HAP-1 (cell line): ENCODE measurements around the gene FAM167B.
A peak's percentile ranks its signal among the peaks of the same experiment; 100 is the strongest.

Experiments used
- DNase-seq, 2 experiments: peaks; one replicate each; pipeline ENCODE4 v3.0.0-alpha.2; 2016 to 2020; ENCODE audit warnings: low spot score in 2 of 2
- H3K27me3 ChIP-seq: fragments of 250-450 bp; sonication (Bioruptor Pico); 2 replicates; pipeline ENCODE4 v1.5.1; 2020; ENCODE audit warnings: low read depth, mild to moderate bottlenecking, moderate library complexity
- H3K36me3 ChIP-seq: fragments of 250-450 bp; sonication (Bioruptor Pico); replicated peaks from 2 replicates; pipeline ENCODE4 v1.5.1; 2020; ENCODE audit warnings: mild to moderate bottlenecking
- H3K4me1 ChIP-seq: fragments of 250-450 bp; sonication (Bioruptor Pico); 2 replicates; pipeline ENCODE4 v1.5.1; 2020; ENCODE audit warnings: mild to moderate bottlenecking
- H3K4me3 ChIP-seq: fragments of 250-450 bp; sonication (Bioruptor Pico); 2 replicates; pipeline ENCODE4 v1.5.1; 2020; ENCODE audit warnings: mild to moderate bottlenecking, moderate library complexity
- H3K9me3 ChIP-seq: fragments of 250-450 bp; sonication (Bioruptor Pico); 2 replicates; pipeline ENCODE4 v1.5.1; 2020; ENCODE audit warnings: mild to moderate bottlenecking, moderate library complexity
- in situ Hi-C: fragments of 300-500 bp; cut with MboI; formaldehyde crosslinking; loops from 3 replicates; pipeline ENCODE4 v1.14.3; 2020; ENCODE audit warnings: low sequenced_read_pairs, inconsistent platforms, mixed read lengths

Gene FAM167B

DNA sequence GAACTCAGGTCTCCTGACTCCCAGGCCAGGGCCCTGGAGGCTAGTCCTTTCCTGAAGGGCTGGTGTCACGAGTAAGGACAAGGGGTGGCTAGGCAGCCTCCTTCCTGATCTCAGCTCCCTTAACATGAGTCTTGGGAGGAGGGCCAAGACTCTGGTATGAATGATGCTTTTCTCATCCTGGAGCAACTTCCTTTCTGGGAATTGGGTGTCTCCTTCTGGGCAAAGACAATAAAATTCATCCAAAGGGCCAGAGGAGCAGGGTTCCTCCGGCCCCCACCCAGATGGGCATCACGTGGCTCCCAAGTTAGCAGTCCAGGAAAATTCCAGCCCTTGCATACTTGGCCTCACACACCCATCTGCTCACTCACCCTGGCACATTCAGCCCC is at the start of gene FAM167B:
TSS of gene FAM167B (plus strand) at position 335 of the 386 bp plus-strand sequence. CDS start 200 bp downstream, outside the sequence.
- in situ Hi-C loops = no loop called here
- no peaks in the 10 kb centered on the region for H3K4me1 ChIP-seq
- DNase-seq = no peak

DNA sequence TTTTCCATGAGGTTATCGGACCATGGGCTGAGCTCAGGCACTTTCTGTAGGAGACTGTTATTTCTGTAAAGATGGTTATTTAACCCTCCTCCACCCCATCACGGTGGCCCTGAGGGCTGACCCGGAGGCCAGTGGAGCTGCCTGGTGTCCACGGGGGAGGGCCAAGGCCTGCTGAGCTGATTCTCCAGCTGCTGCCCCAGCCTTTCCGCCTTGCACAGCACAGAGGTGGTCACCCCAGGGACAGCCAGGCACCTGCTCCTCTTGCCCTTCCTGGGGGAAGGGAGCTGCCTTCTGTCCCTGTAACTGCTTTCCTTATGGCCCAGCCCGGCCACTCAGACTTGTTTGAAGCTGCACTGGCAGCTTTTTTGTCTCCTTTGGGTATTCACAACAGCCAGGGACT is 49.2 kb upstream of the FAM167B start:
- no peaks in the 10 kb centered on the region for H3K9me3 ChIP-seq
- H3K4me3 ChIP-seq = no peak overlapping the region
- in situ Hi-C loops = no loop called here
- H3K4me1 ChIP-seq = peaks cover 14% of the 10 kb centered on the region
- DNase-seq = no peak
- no peaks in the 10 kb centered on the region for H3K27me3 ChIP-seq
- peaks cover 54% of the 10 kb centered on the region for H3K36me3 ChIP-seq

More for the DNA sequence above, at the start of gene FAM167B:
- Histone ChIP-seq H3K9me3 (no peaks in the 10 kb centered on the region), H3K4me3 (no peak within 1 kb of the TSS), H3K27me3 (no peaks in the 10 kb centered on the region), H3K36me3 (no peaks in the 10 kb centered on the region)

DNA sequence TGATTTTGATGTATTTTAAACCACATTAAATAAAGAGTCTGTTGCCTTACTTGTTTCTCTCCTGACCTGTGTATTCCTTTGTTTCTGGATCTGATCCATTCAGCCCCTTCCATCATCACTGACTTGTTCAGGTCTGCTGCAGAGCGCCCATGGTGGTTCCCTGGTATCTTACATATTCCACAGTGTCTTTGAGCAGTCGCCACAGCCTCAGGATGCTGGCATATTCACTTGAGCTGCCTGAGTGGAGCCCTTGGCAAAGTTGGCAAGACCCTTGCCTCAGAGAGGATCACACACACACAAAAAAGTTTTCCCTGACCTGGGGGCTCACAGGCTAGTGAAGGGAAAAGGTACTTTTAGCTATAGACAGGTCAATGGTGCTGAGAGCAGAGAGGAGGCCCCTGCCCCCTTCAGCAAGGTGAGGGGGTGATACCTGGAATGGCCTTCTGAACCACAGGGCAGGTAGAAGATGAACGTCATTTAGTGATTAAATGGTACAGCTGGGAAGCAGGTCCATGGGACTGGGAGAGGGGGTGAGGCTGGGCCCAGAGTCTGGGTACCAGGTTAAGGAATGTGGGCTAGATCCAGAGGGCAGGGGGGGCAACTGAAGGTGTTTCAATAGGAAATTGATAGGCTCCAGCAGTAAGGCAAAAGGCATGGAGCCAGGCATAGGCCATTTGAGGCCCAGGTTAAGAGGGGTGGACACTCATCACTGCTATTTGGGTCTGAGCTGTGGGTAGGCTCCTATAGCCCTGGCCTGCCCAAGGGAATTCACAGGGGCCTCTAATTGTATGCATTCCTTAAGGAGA is 48.6 kb upstream of the FAM167B start:
- Histone ChIP-seq H3K9me3 (no peaks in the 10 kb centered on the region), H3K4me1 (peaks cover 14% of the 10 kb centered on the region), H3K27me3 (no peaks in the 10 kb centered on the region), H3K36me3 (peaks cover 48% of the 10 kb centered on the region), H3K4me3 (no peak overlapping the region)
- no peak for DNase-seq
- in situ Hi-C loops = no loop called here

DNA sequence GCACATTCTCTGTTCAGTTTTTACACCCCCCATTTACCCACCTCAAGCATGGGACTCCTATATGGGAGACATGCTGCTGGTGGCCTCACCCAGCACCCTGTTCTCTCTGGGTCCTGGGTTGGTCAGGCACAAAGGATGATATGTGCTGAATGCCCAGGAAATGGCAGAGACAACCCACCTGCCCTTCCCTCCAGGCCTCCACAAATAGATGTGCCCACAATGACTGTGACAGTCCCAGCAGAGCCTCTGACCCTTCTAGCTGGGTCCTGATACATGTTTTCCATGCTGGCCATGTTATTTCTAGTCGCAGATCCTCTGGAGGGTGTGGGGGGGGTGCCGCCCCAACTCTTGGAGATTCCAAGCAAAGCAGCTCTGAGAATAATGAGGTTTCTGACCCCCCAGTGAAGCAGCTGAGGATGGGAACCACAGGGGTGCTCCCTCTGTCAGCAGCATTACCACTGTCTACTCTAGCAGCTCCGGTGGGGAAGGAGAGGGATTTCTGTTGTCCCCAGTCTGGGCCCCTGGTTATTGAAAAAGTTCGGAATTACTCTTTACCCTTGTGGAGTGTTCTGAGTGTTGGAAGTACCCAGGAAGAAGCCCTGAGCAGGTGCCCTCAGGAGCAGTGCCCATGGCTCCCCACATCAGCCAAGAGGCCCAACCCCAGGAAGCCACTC is 47.8 kb upstream of the FAM167B start:
- no peaks in the 10 kb centered on the region for H3K27me3 ChIP-seq
- peaks cover 40% of the 10 kb centered on the region for H3K36me3 ChIP-seq
- H3K4me3 ChIP-seq = no peak overlapping the region
- peaks cover 14% of the 10 kb centered on the region for H3K4me1 ChIP-seq
- H3K9me3 ChIP-seq = no peaks in the 10 kb centered on the region
- in situ Hi-C loops = no loop called here
- DNase-seq = no peak

DNA sequence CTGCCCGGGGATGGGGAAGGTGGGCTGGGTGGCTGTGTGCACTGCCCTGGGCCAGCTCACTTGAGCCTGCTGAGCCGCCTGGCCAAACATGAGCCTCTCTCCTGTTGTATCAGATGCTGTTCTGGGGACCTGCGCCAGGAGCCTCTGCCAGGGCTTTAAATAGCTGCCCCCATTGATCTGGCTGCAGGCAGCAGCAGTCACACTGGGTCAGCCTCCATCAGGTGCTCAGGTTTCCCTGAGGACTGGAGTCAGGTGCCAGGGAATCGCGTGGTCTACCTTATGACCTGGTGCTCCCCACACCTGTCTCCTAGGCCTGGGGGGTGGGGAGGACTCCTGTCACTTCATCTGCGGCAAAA is 47.3 kb upstream of the FAM167B start:
- in situ Hi-C loops = no loop called here
- DNase-seq = no peak
- Histone ChIP-seq H3K4me3 (no peak overlapping the region), H3K36me3 (peaks cover 35% of the 10 kb centered on the region), H3K9me3 (no peaks in the 10 kb centered on the region), H3K4me1 (peaks cover 14% of the 10 kb centered on the region), H3K27me3 (no peaks in the 10 kb centered on the region)

DNA sequence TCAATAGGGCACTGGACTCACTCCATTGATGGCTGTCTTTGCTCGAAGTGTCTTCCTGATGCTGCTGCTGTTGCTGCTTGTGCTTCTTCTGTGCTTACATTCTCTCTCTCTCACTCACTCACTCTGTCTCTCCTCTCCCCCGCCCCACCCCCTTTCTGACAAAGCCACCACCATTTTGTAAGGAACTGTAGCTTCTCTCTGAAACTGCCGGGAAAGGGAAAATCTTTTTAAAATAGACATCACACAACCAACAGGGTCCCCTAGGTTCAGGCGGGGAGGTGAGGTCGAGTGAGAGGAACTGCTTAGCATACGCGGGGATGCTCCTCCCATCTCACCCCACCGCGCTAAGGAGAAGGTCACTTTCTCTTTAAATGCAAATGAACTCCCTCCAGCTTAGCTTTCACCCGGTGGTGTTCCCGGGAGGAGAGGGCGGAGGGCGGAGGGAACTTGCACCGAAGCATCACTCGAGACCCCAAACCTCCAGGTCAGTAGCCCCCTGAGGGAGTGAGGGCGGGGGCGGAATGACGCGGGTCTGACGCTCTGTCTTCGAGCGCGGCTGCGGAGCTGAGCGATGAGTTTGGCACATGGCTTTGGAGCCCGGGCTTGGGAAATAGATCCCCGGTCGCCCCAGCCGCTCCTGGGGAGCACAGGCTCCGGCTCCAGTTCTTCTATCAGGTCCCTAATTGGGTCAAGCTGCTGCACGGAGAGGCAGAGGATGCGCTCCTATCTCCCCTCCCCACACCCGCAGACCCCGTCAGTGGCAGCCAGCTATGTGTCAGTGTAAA is 46.6 kb upstream of the FAM167B start, which contains the start of gene CCDC28B:
TSS of gene CCDC28B (plus strand) at position 370 of the 785 bp plus-strand sequence. CDS start 1,341 bp downstream, outside the sequence.
- in situ Hi-C loops = no loop called here
- no peaks in the 10 kb centered on the region for H3K9me3 ChIP-seq
- no peaks in the 10 kb centered on the region for H3K27me3 ChIP-seq
- peaks cover 28% of the 10 kb centered on the region for H3K36me3 ChIP-seq
- H3K4me1 ChIP-seq = peaks cover 14% of the 10 kb centered on the region
- peak; percentile 84 to 89 for DNase-seq
- H3K4me3 ChIP-seq = peak within 1 kb of the TSS; percentile 60

DNA sequence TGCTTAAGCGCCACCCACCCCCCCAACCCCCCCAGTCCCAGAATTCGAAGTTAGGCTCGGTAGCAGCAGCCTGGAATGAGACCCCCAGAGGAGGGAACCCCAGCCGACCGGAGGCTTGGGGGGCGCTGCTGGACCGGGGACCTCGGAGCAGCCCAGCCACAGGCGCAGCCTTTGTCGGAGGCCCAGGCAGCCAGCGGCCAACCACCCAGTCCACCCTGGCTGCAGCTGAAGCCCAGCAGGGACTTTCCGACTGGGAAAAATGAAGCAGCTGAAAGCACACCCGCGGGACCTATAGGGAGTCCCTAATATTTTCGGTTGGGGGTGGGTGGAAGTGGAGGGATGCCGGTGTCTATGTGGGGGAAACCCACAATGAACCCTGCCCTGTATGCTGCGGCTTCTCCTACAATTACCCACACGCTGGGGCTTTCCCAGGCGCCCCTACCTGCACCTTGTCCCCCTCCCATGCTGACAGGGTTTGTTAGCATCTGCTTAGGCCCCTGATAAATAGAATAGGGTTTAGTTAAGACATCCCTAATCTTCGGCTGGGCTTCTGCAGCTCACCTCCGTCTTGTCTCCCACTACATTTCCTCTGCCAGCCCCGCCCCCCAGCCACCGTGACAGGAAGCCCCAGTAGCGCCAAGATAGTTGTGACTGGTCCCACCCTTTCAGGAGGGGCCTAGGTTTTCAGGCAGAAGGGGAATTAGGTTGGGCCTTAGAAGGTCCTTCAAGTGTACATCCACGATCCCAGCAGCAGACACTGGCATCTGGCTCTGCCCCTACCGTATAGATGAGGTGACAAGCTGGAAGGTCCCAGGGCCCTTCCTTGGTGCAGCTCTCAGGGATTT is 45.8 kb upstream of the FAM167B start:
- Histone ChIP-seq H3K9me3 (no peaks in the 10 kb centered on the region), H3K4me1 (peaks cover 14% of the 10 kb centered on the region), H3K27me3 (no peaks in the 10 kb centered on the region), H3K4me3 (peak overlapping the region; percentile 60), H3K36me3 (peaks cover 22% of the 10 kb centered on the region)
- in situ Hi-C loops = no loop called here
- DNase-seq = peak; percentile 53 to 82

DNA sequence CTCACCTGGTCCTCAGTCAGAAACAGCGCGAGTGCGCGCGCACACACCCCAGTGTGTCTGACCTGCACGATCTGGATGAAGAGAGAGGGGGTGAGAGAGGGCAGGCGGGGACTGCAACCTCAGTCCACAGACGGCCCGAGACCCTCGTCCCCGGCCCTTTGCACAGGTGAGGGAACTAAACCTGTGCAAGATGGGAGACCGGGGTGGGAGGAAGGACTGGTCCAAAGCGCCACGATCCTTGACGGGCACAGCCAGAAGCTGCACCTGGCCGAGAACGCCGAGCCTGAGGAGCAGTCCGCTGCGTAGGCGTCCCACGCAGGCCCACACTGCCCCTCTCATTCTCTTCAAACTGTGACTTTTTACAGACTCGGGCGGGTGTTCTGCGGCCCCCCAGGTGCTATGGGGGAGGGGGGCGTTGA is 42.1 kb upstream of the FAM167B start:
- Histone ChIP-seq H3K36me3 (peaks cover 15% of the 10 kb centered on the region), H3K9me3 (no peaks in the 10 kb centered on the region), H3K4me3 (peak overlapping the region; percentile 61), H3K4me1 (peaks cover 11% of the 10 kb centered on the region), H3K27me3 (no peaks in the 10 kb centered on the region)
- no peak for DNase-seq
- in situ Hi-C loops = no loop called here

DNA sequence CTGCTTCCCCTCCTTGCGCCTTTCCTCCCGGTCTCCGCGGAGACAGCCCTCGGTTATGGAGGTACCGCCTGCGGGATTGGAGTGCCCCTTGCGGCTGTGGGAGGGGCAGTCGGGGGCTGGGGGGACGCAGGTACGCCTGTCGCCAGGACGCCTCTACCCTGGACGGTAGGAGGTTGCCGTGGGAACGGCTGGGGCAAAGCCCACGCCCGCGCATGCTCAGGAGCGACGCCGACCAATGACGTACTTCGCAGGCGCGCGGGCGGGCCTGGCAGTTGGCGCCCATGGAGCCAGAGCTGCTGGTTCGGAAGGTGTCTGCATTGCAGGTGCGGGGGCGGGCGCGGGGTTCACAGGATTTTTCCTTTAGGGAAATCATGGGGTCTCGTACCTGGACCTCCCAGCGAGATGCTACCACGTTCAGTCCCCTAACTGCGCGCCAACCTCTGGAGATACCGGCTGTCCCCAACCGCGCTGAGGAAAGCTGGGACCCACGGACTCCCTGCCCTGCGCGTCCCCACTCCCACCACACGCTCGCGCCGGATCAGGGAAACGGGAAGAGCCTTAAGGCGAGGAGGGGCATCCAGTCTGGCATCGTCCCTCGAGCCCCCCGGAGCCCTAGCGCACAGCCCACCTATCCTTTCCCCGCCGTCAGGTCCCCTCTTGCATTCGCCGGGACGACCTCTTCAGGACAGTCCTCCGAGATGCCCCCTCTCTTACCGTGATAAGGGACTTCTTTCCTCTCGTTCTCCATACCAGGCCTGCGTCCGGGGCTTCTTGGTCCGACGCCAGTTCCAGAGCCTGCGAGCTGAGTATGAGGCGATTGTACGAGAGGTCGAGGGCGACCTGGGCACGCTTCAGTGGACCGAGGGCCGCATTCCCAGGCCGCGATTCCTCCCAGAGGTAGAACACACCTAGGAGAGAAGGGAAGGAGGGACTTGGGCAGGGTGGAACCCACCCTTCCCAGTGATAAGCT is 41.3 kb upstream of the FAM167B start, which contains the start of gene IQCC:
TSS of gene IQCC (plus strand) at position 271 of the 970 bp plus-strand sequence. CDS start at position 282, 11 bp downstream.
- H3K36me3 ChIP-seq = peaks cover 15% of the 10 kb centered on the region
- peak; percentile 73 to 92 for DNase-seq
- peak within 1 kb of the TSS; percentile 61 for H3K4me3 ChIP-seq
- peaks cover 7% of the 10 kb centered on the region for H3K4me1 ChIP-seq
- H3K27me3 ChIP-seq = no peaks in the 10 kb centered on the region
- in situ Hi-C loops = no loop called here
- no peaks in the 10 kb centered on the region for H3K9me3 ChIP-seq

DNA sequence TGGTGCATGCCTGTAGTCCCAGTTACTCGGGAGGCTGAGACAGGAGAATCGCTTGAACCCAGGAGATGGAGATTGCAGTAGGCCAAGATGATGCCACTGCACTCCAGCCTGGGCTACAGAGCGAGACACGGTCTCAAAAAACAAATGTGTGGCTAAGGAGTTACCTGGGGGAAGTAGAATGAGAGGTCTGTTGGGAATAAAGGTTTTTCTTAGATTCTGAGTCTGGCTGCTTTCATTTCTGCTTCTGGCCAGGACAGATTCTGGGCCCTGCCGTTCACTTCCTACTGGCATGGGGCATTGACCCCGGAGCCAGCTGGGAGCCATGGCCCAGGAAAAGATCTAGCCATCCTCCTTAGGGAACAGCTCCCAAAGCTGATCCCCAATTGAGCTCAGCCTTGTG is 38.6 kb upstream of the FAM167B start:
- DNase-seq = no peak
- no peaks in the 10 kb centered on the region; the same call in 1 of the 2 replicates for H3K4me1 ChIP-seq
- peaks cover 15% of the 10 kb centered on the region for H3K36me3 ChIP-seq
- no peak overlapping the region for H3K4me3 ChIP-seq
- in situ Hi-C loops = no loop called here
- H3K9me3 ChIP-seq = no peaks in the 10 kb centered on the region
- H3K27me3 ChIP-seq = no peaks in the 10 kb centered on the region

DNA sequence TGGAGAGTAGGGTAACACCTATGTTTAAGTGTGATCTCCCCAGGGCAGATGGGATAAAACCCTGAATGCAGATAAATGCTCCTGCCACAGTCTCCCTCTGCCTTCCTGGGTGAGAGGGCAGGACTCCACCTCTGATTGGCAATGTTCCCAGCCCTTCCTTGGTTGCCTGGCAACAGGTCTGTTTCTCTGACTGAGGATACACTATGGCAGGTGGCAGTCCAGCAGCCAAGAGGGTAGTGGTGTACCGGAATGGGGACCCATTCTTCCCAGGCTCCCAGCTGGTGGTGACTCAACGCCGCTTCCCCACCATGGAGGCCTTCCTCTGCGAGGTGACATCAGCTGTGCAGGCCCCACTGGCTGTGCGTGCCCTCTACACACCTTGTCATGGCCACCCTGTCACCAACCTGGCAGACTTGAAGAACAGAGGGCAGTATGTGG is 38.1 kb upstream of the FAM167B start, which contains the start of gene DCDC2B:
TSS of gene DCDC2B (plus strand) at position 199 of the 438 bp plus-strand sequence. CDS start at position 204, 5 bp downstream.
- Histone ChIP-seq H3K9me3 (no peaks in the 10 kb centered on the region), H3K36me3 (peaks cover 15% of the 10 kb centered on the region), H3K4me3 (no peak within 1 kb of the TSS), H3K27me3 (no peaks in the 10 kb centered on the region), H3K4me1 (no peaks in the 10 kb centered on the region; the same call in 1 of the 2 replicates)
- DNase-seq = peak in 1 of 2 experiments; percentile 73
- in situ Hi-C loops = no loop called here
